Activated CD4-positive, alpha-beta T cell treated with anti-CD3 and anti-CD28 coated beads, Interleukin-2, amount 50 U/mL, for 4 hours (primary cell): Measurements from ENCODE around the gene CHIA.
"Not testable (repeated sequence)": the region's sequence is repeated elsewhere in the genome, so short reads cannot be mapped to it uniquely, and the experiment has no call there.

Experiments used
- DNase-seq, 2 experiments: peaks; one replicate each; pipeline ENCODE4 v3.0.0-alpha.2; 2020

Gene CHIA

DNA sequence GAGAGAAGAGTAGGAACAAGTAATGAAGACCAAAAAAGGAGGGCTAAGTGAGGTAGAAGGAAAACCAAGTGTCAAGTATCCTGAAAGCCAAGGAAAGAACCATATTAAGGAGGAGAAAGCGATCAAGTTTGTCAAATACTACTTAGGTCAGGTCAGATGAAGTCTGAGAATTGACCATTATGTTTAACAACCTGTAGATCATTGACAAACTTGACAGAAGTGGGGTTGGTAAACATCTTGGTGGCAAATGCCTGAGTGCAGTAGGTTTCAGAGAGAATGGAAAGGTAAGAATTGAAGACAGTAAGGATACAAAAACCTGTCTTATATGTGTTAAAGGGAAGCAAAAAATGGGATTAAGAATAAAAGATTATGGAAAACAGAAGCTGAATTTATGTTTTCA, 3.7 kb upstream of the CHIA start:
- no peak for DNase-seq

DNA sequence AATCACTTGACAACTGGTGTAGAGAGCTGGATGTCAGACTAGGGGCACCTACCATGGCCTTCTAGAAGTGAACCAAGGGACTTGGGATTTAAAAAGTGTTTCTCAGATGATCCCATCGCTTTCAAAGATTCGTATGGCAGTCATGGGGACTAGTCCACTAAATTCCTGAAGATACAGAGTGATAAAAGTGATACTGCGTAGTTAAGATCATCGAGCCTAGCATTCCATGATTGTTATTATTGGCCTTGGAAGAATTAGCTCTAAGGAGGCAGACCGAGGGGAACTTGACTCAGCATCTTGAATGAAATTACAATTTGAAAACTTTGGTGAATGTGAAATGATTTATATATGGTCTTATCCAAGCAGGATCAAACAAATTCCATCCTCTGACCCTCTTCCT, 1.3 kb upstream of the CHIA start:
- DNase-seq: no peak

DNA sequence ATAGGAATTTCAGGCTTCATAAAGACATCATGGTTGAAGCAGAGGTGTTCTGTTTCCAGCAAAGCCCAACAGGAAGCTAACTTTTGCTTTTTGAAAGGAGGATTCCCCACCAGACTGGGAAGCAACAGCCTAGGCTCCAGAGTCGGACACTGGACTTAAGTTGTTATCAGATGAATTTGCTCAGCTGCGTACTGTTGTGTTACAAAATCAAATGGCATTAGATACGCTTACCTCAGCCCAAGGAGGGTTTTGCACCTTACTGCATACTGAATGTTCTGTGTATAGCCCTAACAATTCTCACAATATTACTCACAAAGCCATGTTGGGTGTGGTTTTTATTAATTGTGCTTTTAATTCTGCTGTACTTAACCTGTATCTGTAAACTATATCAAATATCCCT, 547 bp upstream of the CHIA start:
- DNase-seq: no peak

DNA sequence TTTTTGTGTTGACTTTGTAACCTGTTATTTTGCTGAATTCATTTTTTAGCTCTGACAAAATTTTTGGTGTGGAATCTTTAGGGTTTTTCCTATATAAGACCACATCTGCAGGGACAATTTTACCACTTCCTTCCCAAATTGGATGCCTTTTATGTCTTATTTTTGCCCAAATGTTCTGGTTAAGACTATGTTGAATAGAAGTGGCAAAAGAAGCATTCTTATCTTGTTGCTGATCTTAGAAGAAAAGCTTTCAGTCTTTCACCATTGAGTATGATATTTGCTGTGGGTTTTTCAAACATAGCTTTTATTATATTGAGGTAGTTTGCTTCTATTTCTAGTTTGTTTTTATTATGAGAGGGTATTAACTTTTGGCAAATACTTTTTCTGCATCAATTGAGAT, 3.7 kb downstream of the CHIA start:
- DNase-seq: no peak

GRCh38 chr1:111302374-111302773, 11.7 kb downstream of the CHIA start:
- no peak for DNase-seq

GRCh38 chr1:111309690-111310089, 19.0 kb downstream of the CHIA start:
- DNase-seq: no peak

GRCh38 chr1:111318523-111318922, 27.9 kb downstream of the CHIA start:
- no peak for DNase-seq

DNA sequence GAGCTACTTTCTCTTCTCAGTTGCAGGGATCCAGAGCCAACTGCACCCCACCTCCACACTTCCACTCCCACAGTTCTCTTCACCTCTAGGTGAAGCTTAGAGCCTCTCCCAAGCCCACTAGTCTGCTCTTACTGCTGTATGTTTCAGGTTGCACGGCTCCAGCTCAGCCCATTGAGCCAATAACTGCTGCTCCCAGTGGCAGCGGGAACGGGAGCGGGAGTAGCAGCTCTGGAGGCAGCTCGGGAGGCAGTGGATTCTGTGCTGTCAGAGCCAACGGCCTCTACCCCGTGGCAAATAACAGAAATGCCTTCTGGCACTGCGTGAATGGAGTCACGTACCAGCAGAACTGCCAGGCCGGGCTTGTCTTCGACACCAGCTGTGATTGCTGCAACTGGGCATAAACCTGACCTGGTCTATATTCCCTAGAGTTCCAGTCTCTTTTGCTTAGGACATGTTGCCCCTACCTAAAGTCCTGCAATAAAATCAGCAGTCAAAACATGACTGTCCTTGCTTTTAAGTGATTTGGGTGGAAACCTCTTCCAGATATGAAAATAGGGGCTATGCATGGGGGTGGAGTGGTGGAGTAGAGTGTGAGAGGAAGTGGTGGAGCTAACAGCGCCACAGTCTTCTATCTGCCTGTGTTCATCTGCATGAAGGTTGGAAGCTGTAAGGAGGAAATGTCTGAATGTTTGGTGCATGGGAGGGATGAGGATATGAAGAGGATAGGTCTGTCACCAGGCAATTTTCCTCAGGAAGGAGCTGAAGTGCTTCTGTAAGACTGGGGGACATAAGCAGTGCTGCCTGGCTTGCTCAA, 29.6 kb downstream of the CHIA start:
- no peak for DNase-seq

GRCh38 chr1:111323231-111323630, 32.6 kb downstream of the CHIA start:
- DNase-seq: no peak

DNA sequence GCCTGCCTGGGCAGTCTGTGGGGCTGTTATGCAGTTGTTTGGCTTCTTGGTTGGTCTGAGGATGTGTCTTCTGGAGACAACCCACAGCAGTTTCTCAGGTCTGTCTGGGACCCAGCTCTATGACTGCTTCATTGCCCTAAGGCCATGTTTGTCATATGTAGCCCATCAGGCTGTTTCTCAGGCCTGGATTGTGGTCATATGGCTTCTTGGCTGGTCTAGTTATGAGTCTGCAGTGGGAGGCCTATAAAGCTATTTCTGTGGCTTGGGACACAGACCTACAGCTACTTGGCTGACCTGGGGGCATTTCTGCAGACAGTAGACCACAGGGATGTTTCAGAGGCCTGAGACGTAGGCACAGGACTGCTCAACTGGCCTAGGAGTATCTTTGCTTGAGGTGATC, 41.5 kb downstream of the CHIA start:
- DNase-seq: no peak

DNA sequence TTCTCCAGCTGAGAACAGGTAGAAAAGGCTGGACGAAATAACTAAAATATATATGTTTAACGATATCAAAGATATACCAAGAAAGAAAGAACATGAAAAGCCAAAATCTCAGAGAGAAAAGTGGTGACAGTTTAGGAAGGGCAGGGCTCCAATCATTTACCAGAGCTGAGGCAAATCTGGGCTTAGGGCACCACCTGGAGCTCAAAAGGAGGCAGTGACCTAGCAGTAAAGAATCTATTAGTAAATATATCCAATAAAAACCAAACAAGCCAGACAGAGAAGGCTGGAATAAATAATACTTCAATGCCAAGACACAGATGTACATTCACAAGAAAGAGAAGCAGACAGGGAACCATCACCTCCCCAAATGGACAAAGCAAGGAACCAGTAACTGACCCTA, 43.5 kb downstream of the CHIA start:
- DNase-seq: peak; percentile 53 to 60

- not testable (repeated sequence) for DNase-seq
Observed at GRCh38 chr1:111335214-111335877, 44.7 kb downstream of the CHIA start.

GRCh38 chr1:111338849-111339248, 48.2 kb downstream of the CHIA start:
- not testable (repeated sequence) for DNase-seq

DNA sequence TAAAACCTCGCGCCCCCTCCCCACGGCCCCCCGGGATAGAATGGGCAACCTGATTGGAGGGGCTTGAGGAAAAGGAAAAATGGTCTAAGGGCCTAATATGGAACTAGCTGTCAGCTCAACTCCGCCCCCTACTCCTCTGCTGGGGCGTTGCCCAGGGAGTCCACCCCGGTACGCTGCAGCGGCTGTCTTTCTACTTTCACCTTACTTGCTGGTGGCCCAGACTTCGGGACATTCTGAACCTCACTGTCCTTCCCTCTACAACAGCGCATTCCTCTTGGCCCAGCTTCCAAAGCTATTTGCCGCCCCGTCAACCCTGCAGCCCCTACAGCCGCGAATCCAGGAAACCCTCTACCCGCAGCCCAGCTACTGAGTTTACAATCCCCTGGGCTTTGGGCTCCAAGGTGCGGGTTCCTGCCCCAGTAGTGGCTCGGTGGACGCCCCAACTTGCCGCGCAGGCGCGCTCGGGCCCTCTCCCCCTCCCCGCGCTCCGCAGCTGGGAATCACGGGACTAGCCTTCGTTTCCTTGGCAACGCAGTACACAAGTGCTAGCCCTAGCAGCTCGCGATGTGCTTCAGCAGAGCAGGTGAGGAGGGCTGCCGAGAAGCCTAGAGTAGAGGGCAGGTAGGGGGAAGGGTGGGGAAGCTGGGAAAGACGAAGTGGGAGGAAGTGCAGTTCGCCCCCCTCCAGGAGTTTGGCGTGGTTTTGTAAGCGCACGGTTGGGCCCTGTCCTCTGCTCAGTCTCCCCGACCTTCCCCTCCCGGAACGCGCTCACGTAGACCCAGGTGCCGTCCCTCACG, 55.6 kb downstream of the CHIA start:
- DNase-seq: peak; percentile 75 to 78

DNA sequence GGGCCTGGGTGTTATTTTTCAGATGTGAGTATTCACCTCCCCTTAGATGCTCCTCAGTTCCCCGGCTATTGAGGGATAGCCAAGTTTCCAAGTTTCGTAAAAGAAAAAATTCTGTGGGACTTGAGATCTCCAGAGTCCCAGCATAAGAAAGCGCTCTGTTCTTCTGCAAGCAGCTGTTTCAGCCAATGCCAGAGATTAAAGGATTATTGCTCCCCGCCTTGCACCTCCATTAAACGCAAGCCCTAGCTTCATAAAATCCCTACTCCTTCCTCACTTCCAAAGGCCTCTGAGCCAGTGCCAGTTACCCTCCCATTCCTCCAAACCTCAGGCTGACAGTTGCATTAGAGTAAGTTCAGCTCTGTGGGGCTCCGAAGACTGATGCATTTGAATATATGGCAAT, 56.4 kb downstream of the CHIA start:
- no peak for DNase-seq

DNA sequence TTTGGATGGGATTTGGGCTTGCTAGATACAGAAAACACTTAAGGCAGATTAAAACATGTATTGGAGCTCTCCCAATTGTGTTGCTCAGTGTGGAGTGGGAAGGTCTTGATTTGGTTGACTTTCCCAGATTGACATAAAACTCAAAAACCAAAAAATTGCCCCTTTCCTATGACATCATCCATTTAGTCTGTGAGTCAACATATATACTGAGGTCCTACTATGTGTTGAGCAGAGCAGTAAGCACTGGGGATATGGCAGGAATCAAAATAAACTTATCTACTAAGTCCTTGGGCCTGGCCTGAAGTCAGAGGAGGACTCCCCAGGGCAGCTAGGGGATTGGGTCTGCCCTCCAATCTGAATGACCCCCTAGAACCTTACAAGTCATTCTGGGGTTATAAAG, 61.0 kb downstream of the CHIA start:
- no peak for DNase-seq

DNA sequence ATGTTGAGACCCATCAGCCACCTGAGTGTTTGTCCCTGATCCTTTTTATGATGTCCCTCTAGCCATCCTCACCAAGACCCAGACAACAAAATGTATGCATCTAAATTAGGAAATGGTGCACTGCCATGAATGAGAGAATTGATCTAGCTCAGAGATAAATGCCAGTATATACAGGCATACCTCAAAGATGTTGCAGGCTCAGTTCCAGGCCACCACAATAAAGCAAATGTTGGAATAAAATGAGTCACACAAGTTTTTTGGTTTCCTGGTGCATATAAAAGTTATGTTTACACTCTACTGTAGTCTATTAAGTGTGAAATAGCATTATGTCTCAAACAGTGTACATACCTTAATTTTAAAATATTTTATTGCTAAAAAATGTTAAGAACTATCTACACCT, 63.9 kb downstream of the CHIA start:
- DNase-seq: no peak

- DNase-seq: no peak
Observed at GRCh38 chr1:111358964-111359363, 68.3 kb downstream of the CHIA start.

DNA sequence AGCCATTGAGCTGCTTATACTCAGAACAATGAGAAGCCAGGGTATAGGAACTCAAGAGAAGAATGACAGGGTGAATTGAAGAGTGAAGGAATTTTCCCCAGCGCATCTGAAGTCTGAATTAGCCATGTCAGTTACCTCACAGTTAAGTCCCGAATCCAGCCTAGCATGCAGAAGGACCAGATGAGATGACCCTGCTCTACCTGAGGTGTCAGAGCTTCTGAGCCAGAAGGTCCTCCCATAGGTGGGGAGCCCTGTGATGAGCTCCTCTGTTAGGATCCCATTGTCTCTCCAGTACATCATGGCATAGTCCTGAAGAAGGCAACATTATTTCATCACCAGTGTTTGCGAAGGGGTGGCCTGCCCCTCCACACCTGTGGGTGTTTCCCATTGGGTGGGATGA, 68.7 kb downstream of the CHIA start:
- no peak for DNase-seq

- not testable (repeated sequence) for DNase-seq
Observed at GRCh38 chr1:111360257-111360656, 69.6 kb downstream of the CHIA start.

DNA sequence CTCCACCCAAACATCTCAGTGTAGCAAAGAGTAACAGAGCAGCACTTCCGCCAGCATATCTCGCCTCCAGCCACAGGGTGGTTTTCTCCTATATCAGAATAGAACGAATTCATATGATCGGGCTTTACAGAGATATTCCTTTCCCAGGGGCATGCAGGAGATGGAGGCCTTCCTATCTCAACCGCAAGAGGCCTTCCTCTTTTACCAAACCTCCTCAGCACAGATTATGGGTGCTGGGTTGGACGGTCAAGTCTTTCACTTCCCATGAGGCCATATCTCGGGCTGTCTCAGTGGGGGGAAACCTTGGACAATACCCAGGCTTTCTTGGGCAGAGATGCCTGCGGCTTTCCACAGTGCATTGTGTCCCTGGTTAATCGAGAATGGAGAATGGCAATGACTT, 71.1 kb downstream of the CHIA start:
- no peak for DNase-seq

- DNase-seq: no peak
Observed at GRCh38 chr1:111364690-111365089, 74.0 kb downstream of the CHIA start.

- DNase-seq: no peak
Observed at GRCh38 chr1:111366256-111366655, 75.6 kb downstream of the CHIA start.

GRCh38 chr1:111369177-111369576, 78.5 kb downstream of the CHIA start:
- DNase-seq: no peak
